ENCODE measurements around the gene CFAP92. TPM values are rescaled to one million over a fixed set of nuclear protein-coding genes. Genes with fewer than 3 reads are reported as not detected.
A peak's percentile ranks its signal among the peaks of the same experiment; 100 is the strongest.

CFAP92 gene
- total and polyA plus RNA-seq, 4 donors: 0.05 to 0.25 (median 0.06) TPM; not detected in 1

- Histone ChIP-seq H3K9me3 (ENCODE audit: control insufficient read depth in 4 of 4, low read length in 3 of 4) (peaks cover 0 to 6% (median 0%) of the 10 kb centered on the region in 4 donors), H3K27me3 (ENCODE audit: control insufficient read depth in 4 of 4, insufficient read depth in 4 of 4, low read length in 3 of 4) (no peaks in the 10 kb centered on the region), H3K27ac (ENCODE audit: low read depth in 1 of 2, low read length in 2 of 2) (no peak overlapping the region), H3K36me3 (ENCODE audit: control insufficient read depth in 4 of 4, insufficient read depth in 3 of 4, low read depth in 1 of 4, low read length in 3 of 4) (no peaks in the 10 kb centered on the region), H3K4me1 (ENCODE audit: control insufficient read depth in 4 of 4, insufficient read depth in 4 of 4, low read length in 3 of 4) (peaks cover 0 to 8% (median 2%) of the 10 kb centered on the region in 4 donors), H3K4me3 (ENCODE audit: low read depth in 1 of 3, low read length in 3 of 3) (no peak overlapping the region), H3K9ac (ENCODE audit: low read depth in 1 of 2, low read length in 2 of 2) (no peak overlapping the region)
- no peak for TF ChIP-seq TAF1 (conservative IDR thresholded peaks at IDR 0.05)
- no peak for TF ChIP-seq RAD21 (IDR thresholded peaks at IDR 0.05)
- no peak for TF ChIP-seq REST (IDR thresholded peaks at IDR 0.05)
- no peak for TF ChIP-seq JUND (IDR thresholded peaks at IDR 0.05)
- no peak for TF ChIP-seq CTCF (IDR thresholded peaks at IDR 0.05; ENCODE audit: low read depth, low read length, missing input control)
- no peak for TF ChIP-seq HNF4G (IDR thresholded peaks at IDR 0.05)
- no peak for TF ChIP-seq FOXA2 (IDR thresholded peaks at IDR 0.05)
- no peak for TF ChIP-seq EGR1 (IDR thresholded peaks at IDR 0.05; ENCODE audit: low read depth in 2 of 2)
- TF ChIP-seq NR2F2 (IDR thresholded peaks at IDR 0.05): no peak
- TF ChIP-seq YY1 (IDR thresholded peaks at IDR 0.05): no peak
- no peak for TF ChIP-seq ZBTB33 (IDR thresholded peaks at IDR 0.05)
- TF ChIP-seq GABPA (IDR thresholded peaks at IDR 0.05 in 1 of 2, conservative IDR thresholded peaks at IDR 0.05 in 1 of 2): no peak
- WGBS: 92% methylated on average over 13 of the region's 13 CpGs
- no peak for DNase-seq (ENCODE audit: low spot score)
These were observed 35.0 kb upstream of the CFAP92 start for GRCh38 chr3:129028866-129029265.

GRCh38 chr3:129027544-129027880 lies 33.6 kb upstream of the CFAP92 start:
- H3K27ac ChIP-seq (ENCODE audit: low read depth in 1 of 2, low read length in 2 of 2): peak overlapping the region in 1 of 2 donors; percentile 25
- H3K27me3 ChIP-seq (ENCODE audit: control insufficient read depth in 4 of 4, insufficient read depth in 4 of 4, low read length in 3 of 4): no peaks in the 10 kb centered on the region
- no peak overlapping the region for H3K9ac ChIP-seq (ENCODE audit: low read depth in 1 of 2, low read length in 2 of 2)
- H3K4me3 ChIP-seq (ENCODE audit: low read depth in 1 of 3, low read length in 3 of 3): peak overlapping the region in 2 of 3 donors; percentile 24 to 51
- H3K4me1 ChIP-seq (ENCODE audit: control insufficient read depth in 4 of 4, insufficient read depth in 4 of 4, low read length in 3 of 4): peaks cover 0 to 8% (median 2%) of the 10 kb centered on the region in 4 donors
- no peak for DNase-seq (ENCODE audit: low spot score)
- peaks cover 0 to 6% (median 0%) of the 10 kb centered on the region in 4 donors for H3K9me3 ChIP-seq (ENCODE audit: control insufficient read depth in 4 of 4, low read length in 3 of 4)
- no peaks in the 10 kb centered on the region for H3K36me3 ChIP-seq (ENCODE audit: control insufficient read depth in 4 of 4, insufficient read depth in 3 of 4, low read depth in 1 of 4, low read length in 3 of 4)
- 82% methylated on average over 15 of the region's 15 CpGs for WGBS
- no peak for TF ChIP-seq RAD21 (IDR thresholded peaks at IDR 0.05)
- TF ChIP-seq MAX (IDR thresholded peaks at IDR 0.05): no peak
- TF ChIP-seq ATF3 (IDR thresholded peaks at IDR 0.05): no peak
- no peak for TF ChIP-seq HNF4G (IDR thresholded peaks at IDR 0.05)
- no peak for TF ChIP-seq RXRA (IDR thresholded peaks at IDR 0.05)
- TF ChIP-seq HNF4A (conservative IDR thresholded peaks at IDR 0.05): no peak
- TF ChIP-seq NR2F2 (IDR thresholded peaks at IDR 0.05): no peak
- TF ChIP-seq EGR1 (IDR thresholded peaks at IDR 0.05; ENCODE audit: low read depth in 2 of 2): no peak
- TF ChIP-seq ZBTB33 (IDR thresholded peaks at IDR 0.05): no peak
- TF ChIP-seq CTCF (IDR thresholded peaks at IDR 0.05; ENCODE audit: low read depth, low read length, missing input control): no peak

Data from liver (tissue), 9 donors.